OCI-LY7 (cell line): ENCODE data around the gene SLC14A1. TPM values are rescaled to one million over a fixed set of nuclear protein-coding genes. Genes with fewer than 3 reads are reported as not detected.

Source experiments
- BruUV-seq: library from RNA; stranded (reverse); fragments of 400-500 nt; replicated peaks from 2 replicates; lab custom pipeline; 2021; lab: Mats Ljungman, UMichigan
- CTCF ChIA-PET: fragments of 300-600 bp; sonication (Branson Sonifier 250); formaldehyde crosslinking; loops from one replicate; lab custom pipeline; 2022; ENCODE audit warnings: antibody characterized with exemption; ENCODE audit not compliant: unreplicated experiment; lab: Charles Lee
- POLR2A ChIA-PET: fragments of 300-600 bp; sonication (Branson Sonifier 250); formaldehyde crosslinking; loops from one replicate; lab custom pipeline; 2022; ENCODE audit warnings: antibody characterized with exemption; lab: Charles Lee
- DNase-seq: peaks from one replicate; pipeline ENCODE4 v3.0.0-alpha.2; 2015; ENCODE audit warnings: low spot score
- H2AFZ ChIP-seq: fragments of 200-600 bp; sonication (generic), shearing (Covaris generic); 2 replicates; pipeline ENCODE4 v1.6.1; 2014; ENCODE audit warnings: mild to moderate bottlenecking, antibody characterized with exemption, low read length, moderate library complexity
- H3K27ac ChIP-seq: fragments of 200-600 bp; sonication (generic); 2 replicates; pipeline ENCODE4 v1.5.1; 2014; ENCODE audit warnings: mixed run types, low read depth, mild to moderate bottlenecking, moderate library complexity, low read length, inconsistent platforms; ENCODE audit not compliant: poor library complexity, severe bottlenecking
- H3K36me3 ChIP-seq: fragments of 200-600 bp; sonication (generic); 2 replicates; pipeline ENCODE4 v1.6.1; 2014; ENCODE audit warnings: mild to moderate bottlenecking, antibody characterized with exemption, low read length, moderate library complexity, mixed read lengths; ENCODE audit not compliant: insufficient read depth
- H3K4me1 ChIP-seq: fragments of 200-600 bp; sonication (generic); 2 replicates; pipeline ENCODE4 v1.5.1; 2014; ENCODE audit warnings: mild to moderate bottlenecking, low read length; ENCODE audit not compliant: insufficient read depth, poor library complexity, severe bottlenecking
- H3K4me2 ChIP-seq: fragments of 200-600 bp; sonication (generic); 2 replicates; pipeline ENCODE4 v1.6.1; 2014; ENCODE audit warnings: mild to moderate bottlenecking, low read length
- H3K4me3 ChIP-seq: fragments of 200-600 bp; sonication (generic); 2 replicates; pipeline ENCODE4 v1.5.1; 2014; ENCODE audit warnings: mild to moderate bottlenecking, low read depth, low read length; ENCODE audit not compliant: poor library complexity, severe bottlenecking
- H3K79me2 ChIP-seq: fragments of 200-600 bp; sonication (generic); 2 replicates; pipeline ENCODE4 v1.6.1; 2016; ENCODE audit warnings: low read depth, mild to moderate bottlenecking, low read length, moderate library complexity, mixed read lengths; ENCODE audit not compliant: insufficient read depth
- H3K9me2 ChIP-seq: fragments of 200-600 bp; sonication (generic); 2 replicates; pipeline ENCODE4 v1.6.1; 2016; ENCODE audit warnings: mild to moderate bottlenecking, low read length, mixed read lengths; ENCODE audit not compliant: insufficient read depth
- H3K9me3 ChIP-seq: fragments of 200-600 bp; sonication (generic); 2 replicates; pipeline ENCODE4 v1.6.1; 2014; ENCODE audit warnings: mild to moderate bottlenecking, mixed run types, low read length, mixed read lengths
- H4K20me1 ChIP-seq: fragments of 200-600 bp; sonication (generic); 2 replicates; pipeline ENCODE4 v1.6.1; 2014; ENCODE audit warnings: mild to moderate bottlenecking, antibody characterized with exemption, low read length, moderate library complexity, mixed read lengths; ENCODE audit not compliant: insufficient read depth
- EZH2phosphoT487 ChIP-seq: fragments of 200-600 bp; sonication (generic); IDR thresholded peaks from 2 replicates; pipeline ENCODE4 v1.6.1; 2018; ENCODE audit warnings: low read depth, borderline replicate concordance, mild to moderate bottlenecking, mixed run types, antibody characterized with exemption, low read length, moderate library complexity, mixed read lengths
- intact Hi-C: fragments of 100-400 bp; cut with micrococcal nuclease; formaldehyde crosslinking; loops from one replicate; pipeline ENCODE4 v1.10.0; 2022; ENCODE audit not compliant: unreplicated experiment
- total RNA-seq, 2 experiments: library from RNA; depleted of rRNA in 1 of 2; stranded (reverse); fragments of >200 nt in 1 of 2; shearing (Covaris generic) in 1 of 2; gene quantifications; 2 replicates each; pipeline ENCODE4 v1.2.3, GENCODE V29; 2014 to 2022
- TF ChIP-seq, protein P1 (sequence below): fragments of 200-600 bp; sonication (generic); conservative IDR thresholded peaks from 2 replicates; pipeline ENCODE4 v1.5.1; 2014; ENCODE audit warnings: mild to moderate bottlenecking, antibody characterized with exemption, low read length, moderate library complexity, mixed read lengths

SLC14A1 gene
- total RNA-seq, 2 experiments from 2014 or later = 0.06 TPM; not detected in 1

DNA sequence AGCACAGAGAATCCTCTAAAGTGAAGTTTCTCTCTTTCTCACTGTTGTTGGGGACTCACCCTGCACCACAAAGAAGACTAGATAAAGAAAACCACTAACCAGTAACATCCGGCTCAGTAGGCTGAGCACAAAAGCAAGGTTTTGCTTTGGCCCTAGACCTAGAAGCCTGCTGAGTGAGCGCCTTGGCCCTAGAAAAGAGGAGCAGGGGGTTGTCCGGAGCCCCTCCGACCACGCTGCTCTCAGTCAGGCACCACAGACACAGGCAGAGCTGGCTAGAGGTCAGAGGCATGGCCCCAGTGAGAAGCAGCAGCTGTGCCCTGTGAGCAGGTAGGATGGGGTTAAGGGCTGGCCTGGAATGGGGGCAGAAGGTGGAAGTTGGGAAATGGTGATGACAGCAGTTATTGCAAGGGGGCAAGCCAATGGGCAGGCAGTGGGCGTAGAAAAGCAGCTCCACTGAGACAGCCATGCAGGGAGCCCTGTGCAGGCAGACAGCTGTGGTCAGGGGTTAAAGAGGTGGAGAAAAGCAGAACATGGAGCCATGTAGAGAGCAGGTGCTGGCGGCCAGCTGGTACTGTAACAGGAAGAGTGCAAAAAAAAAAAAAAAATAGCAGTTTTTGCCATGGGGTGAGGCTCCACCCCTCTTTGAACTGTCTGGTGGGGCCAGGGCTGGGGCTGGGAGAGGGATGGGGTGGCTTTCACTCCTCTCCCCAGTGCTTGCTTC lies 36.9 kb upstream of the SLC14A1 start:
- Histone ChIP-seq H3K4me3 (no peak overlapping the region), H3K9me2 (no peaks in the 10 kb centered on the region), H2AFZ (no peak overlapping the region), H3K4me1 (no peaks in the 10 kb centered on the region), H4K20me1 (no peaks in the 10 kb centered on the region), H3K4me2 (peak overlapping the region; percentile 42; the same call in 1 of the 2 replicates), H3K36me3 (no peaks in the 10 kb centered on the region), H3K27ac (no peak overlapping the region), H3K79me2 (no peaks in the 10 kb centered on the region), H3K9me3 (no peaks in the 10 kb centered on the region)
- BruUV-seq = no TSS peak
- ChIA-PET POLR2A (no interaction called here), CTCF (no interaction called here)
- intact Hi-C loops = no loop called here
- no peak for DNase-seq
- no peak for TF ChIP-seq EZH2phosphoT487
- TF ChIP-seq, protein P1, sequence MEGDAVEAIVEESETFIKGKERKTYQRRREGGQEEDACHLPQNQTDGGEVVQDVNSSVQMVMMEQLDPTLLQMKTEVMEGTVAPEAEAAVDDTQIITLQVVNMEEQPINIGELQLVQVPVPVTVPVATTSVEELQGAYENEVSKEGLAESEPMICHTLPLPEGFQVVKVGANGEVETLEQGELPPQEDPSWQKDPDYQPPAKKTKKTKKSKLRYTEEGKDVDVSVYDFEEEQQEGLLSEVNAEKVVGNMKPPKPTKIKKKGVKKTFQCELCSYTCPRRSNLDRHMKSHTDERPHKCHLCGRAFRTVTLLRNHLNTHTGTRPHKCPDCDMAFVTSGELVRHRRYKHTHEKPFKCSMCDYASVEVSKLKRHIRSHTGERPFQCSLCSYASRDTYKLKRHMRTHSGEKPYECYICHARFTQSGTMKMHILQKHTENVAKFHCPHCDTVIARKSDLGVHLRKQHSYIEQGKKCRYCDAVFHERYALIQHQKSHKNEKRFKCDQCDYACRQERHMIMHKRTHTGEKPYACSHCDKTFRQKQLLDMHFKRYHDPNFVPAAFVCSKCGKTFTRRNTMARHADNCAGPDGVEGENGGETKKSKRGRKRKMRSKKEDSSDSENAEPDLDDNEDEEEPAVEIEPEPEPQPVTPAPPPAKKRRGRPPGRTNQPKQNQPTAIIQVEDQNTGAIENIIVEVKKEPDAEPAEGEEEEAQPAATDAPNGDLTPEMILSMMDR = no peak

DNA sequence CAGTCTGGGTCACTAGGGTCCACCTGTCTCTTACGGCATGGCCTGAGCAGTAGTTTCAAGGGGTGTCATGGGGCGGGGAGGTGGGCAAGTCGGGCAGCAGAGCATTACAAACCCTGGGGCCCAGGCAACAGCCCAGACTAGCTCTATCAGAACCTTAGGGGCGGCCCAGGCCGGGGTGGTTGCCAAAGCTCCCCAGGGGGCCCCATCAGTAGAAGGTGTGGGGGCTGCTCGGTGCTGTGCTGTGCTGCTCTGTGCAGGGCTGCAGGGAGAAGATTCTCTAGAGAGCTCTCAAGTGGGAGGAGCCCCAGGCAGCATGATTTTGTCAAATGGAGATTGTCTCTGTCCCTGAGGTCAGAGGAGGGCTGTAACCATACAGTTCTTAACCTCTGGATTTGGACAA lies 36.4 kb upstream of the SLC14A1 start:
- Histone ChIP-seq H3K4me1 (no peaks in the 10 kb centered on the region), H4K20me1 (no peaks in the 10 kb centered on the region), H3K4me2 (peak overlapping the region; percentile 32; the same call in 1 of the 2 replicates), H3K27ac (no peak overlapping the region), H3K36me3 (no peaks in the 10 kb centered on the region), H3K9me2 (no peaks in the 10 kb centered on the region), H3K79me2 (no peaks in the 10 kb centered on the region), H3K9me3 (no peaks in the 10 kb centered on the region), H3K4me3 (no peak overlapping the region), H2AFZ (no peak overlapping the region)
- BruUV-seq = no TSS peak
- no peak for DNase-seq
- TF ChIP-seq EZH2phosphoT487 = no peak
- TF ChIP-seq, protein P1 = no peak
- ChIA-PET CTCF (no interaction called here), POLR2A (interaction anchor here (0.5 kb wide), 1 partner anchor 346 kb away, joined by 3 read pairs; no protein-coding TSS in a partner anchor)
- intact Hi-C loops = no loop called here

DNA sequence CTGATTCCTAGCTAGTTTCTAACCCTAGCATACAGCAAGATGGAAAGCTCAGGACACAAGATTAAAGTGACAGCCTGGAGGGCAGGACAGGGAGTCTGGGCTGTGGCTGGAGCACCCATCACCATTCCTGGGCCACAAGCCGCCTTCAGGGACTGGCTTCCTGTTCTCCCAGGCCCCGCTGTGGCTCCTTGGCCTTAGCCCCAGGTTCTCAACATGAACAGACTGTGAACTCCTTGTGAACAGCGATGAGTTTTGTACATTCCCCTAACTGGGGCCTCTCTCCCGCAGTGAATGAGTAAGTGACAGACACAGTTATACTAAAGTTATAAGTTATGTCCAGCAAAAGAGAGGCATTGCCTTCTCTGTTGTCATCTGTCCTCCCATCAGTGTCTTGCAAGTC lies 35.9 kb upstream of the SLC14A1 start:
- Histone ChIP-seq H2AFZ (no peak overlapping the region), H3K79me2 (no peaks in the 10 kb centered on the region), H3K4me1 (no peaks in the 10 kb centered on the region), H3K9me3 (no peaks in the 10 kb centered on the region), H3K9me2 (no peaks in the 10 kb centered on the region), H3K4me3 (no peak overlapping the region), H3K4me2 (peak overlapping the region; percentile 32; the same call in 1 of the 2 replicates), H3K36me3 (no peaks in the 10 kb centered on the region), H3K27ac (no peak overlapping the region), H4K20me1 (no peaks in the 10 kb centered on the region)
- no TSS peak for BruUV-seq
- TF ChIP-seq, protein P1 = no peak
- no peak for TF ChIP-seq EZH2phosphoT487
- CTCF ChIA-PET = no interaction called here
- intact Hi-C loops = no loop called here
- POLR2A ChIA-PET = interaction anchor here (0.5 kb wide), 1 partner anchor 345 kb away, joined by 3 read pairs; no protein-coding TSS in a partner anchor
- DNase-seq = no peak
